Measurements from ENCODE around the gene POLR2I. TPM values are rescaled to one million over a fixed set of nuclear protein-coding genes. Genes with fewer than 3 reads are reported as not detected.

The POLR2I gene
- total RNA-seq, 1 donor from 2014 or later = 37.6 TPM

- TF ChIP-seq CTCF (IDR thresholded peaks at IDR 0.05) = no peak
- H3K36me3 ChIP-seq = peaks cover 65% of the 10 kb centered on the region
- no peak for DNase-seq
These were observed 6.9 kb upstream of the POLR2I start for GRCh38 chr19:36121486-36122124.

GRCh38 chr19:36120984-36121358, 6.3 kb upstream of the POLR2I start:
- Histone ChIP-seq H3K4me3 (no peak overlapping the region), H3K4me1 (peaks cover 11% of the 10 kb centered on the region), H3K27me3 (no peaks in the 10 kb centered on the region), H3K36me3 (peaks cover 64% of the 10 kb centered on the region), H3K9me3 (no peaks in the 10 kb centered on the region), H3K27ac (no peak overlapping the region)
- intact Hi-C loops (cut with DNase I) = no loop called here
- no peak for TF ChIP-seq CTCF (IDR thresholded peaks at IDR 0.05)
- DNase-seq = no peak
- no peak for ATAC-seq

More at GRCh38 chr19:36121486-36122124, 6.9 kb upstream of the POLR2I start:
- no peak overlapping the region for H3K4me3 ChIP-seq
- no peaks in the 10 kb centered on the region for H3K9me3 ChIP-seq
- H3K27ac ChIP-seq = no peak overlapping the region
- intact Hi-C loops (cut with DNase I) = no loop called here
- no peaks in the 10 kb centered on the region for H3K27me3 ChIP-seq
- H3K4me1 ChIP-seq = peaks cover 4% of the 10 kb centered on the region
- ATAC-seq = no peak

DNA sequence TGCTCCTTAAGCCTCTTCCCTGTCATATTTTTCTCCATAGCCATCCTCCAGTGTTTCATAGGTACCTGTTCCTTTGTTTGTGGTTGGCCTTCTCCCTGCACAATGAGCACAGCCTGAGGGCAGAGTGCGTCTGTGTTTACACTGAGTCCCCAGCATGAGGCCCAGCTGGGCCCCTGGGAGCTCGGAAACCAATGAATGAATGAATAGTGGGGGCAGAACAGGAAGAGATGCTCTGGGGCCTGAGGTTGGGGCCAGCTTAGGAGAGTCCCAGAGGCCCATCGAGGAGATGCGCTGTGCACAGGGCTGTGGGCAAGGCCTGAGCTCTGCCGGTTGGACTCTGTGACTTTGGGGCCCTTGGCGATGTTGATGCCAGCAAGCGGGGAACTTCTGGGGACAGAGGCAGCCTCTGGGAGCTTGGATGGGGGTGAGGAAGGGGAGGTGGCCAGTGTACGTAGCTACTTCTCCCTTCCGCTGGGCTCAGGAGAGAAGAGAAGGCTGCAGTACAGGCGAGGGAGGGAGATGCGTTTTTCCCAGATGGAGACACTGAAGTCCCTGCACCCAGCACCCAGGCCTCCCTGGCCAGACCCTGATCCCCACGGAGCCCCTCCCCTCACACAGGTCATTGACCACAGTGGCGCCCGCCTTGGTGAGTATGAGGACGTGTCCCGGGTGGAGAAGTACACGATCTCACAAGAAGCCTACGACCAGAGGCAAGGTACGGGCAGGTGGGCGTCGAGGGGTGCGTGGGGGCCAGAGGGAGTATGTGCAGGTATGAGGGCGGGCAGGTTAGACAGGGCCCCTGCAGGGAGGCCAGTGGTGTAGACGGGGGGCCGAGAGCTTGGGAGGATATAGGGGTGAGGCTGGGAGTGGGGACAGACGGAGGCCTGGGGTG, 5.7 kb upstream of the POLR2I start:
- no peak for TF ChIP-seq CTCF (IDR thresholded peaks at IDR 0.05)
- intact Hi-C loops (cut with DNase I) = no loop called here
- Histone ChIP-seq H3K9me3 (no peaks in the 10 kb centered on the region), H3K4me1 (peaks cover 12% of the 10 kb centered on the region), H3K4me3 (no peak overlapping the region), H3K36me3 (peaks cover 58% of the 10 kb centered on the region), H3K27me3 (no peaks in the 10 kb centered on the region), H3K27ac (no peak overlapping the region)
- DNase-seq = no peak
- ATAC-seq = no peak

- ATAC-seq (no peak), DNase-seq (no peak)
- Histone ChIP-seq H3K27ac (peak overlapping the region; percentile 85), H3K9me3 (no peaks in the 10 kb centered on the region), H3K36me3 (peaks cover 36% of the 10 kb centered on the region), H3K4me3 (peak overlapping the region; percentile 77), H3K4me1 (peaks cover 12% of the 10 kb centered on the region), H3K27me3 (no peaks in the 10 kb centered on the region)
- intact Hi-C loops (cut with DNase I) = no loop called here
- TF ChIP-seq CTCF (IDR thresholded peaks at IDR 0.05) = no peak
These were observed 1.6 kb upstream of the POLR2I start for GRCh38 chr19:36116344-36116637.

DNA sequence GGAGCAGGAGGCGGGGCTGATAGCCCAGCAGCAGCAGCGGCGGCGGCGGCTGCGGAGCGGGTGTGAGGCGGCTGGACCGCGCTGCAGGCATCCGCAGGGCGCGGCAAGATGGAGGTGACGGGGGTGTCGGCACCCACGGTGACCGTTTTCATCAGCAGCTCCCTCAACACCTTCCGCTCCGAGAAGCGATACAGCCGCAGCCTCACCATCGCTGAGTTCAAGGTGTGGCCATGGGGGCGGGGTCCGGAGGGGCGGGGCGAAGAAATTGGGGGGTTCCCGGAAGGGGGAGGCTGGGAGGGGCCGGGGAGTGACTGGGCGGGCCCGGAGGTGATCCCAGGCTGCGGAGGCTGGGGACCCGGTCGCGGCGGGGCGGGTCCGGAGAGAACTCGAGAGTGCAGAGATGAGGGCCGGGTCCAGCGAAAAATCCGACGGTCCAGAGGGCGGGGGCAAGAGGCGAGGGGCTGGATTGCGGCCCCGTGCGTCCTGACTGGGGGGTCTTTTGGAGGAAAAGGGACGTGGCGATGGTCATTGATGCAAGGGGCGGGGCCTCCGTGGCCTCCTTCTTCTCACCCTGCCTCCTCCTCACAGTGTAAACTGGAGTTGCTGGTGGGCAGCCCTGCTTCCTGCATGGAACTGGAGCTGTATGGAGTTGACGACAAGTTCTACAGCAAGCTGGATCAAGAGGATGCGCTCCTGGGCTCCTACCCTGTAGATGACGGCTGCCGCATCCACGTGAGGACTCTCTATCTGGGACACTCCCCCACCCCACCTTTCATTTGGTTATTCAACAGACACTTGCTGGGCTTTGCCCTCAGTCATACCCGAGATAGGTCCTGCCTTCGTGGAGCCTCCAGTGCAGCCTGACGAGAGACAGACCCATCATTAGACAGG, 1.0 kb upstream of the POLR2I start, which contains the start of gene TBCB:
Gene TBCB (plus strand): TSS at position 16 of the 891 bp plus-strand sequence. CDS start 93 bp downstream, at position 109.
- peaks cover 12% of the 10 kb centered on the region for H3K4me1 ChIP-seq
- peak within 1 kb of the TSS; percentile 77 for H3K4me3 ChIP-seq
- no peaks in the 10 kb centered on the region for H3K9me3 ChIP-seq
- no peak for TF ChIP-seq CTCF (IDR thresholded peaks at IDR 0.05)
- ATAC-seq (peak; percentile 77), DNase-seq (peak; percentile 93)
- intact Hi-C loops (cut with DNase I) = no loop called here
- peak within 1 kb of the TSS; percentile 85 for H3K27ac ChIP-seq
- peaks cover 35% of the 10 kb centered on the region for H3K36me3 ChIP-seq
- no peaks in the 10 kb centered on the region for H3K27me3 ChIP-seq
